Subcutaneous abdominal adipose tissue (tissue), 5 donors: ENCODE data around the gene KAT6B.

ENCODE experiments used
- H3K27ac ChIP-seq: one replicate; pipeline ENCODE4 v1.7.0; 2013; ENCODE audit warnings: low read depth, mild to moderate bottlenecking, inconsistent platforms, low read length, moderate library complexity
- H3K27me3 ChIP-seq, 5 donors: one replicate each; pipeline ENCODE4 v1.7.0; 2013; ENCODE audit warnings: low read length in 5 of 5, inconsistent platforms in 1 of 5; ENCODE audit not compliant: control insufficient read depth in 5 of 5, insufficient read depth in 4 of 5
- H3K36me3 ChIP-seq, 5 donors: one replicate each; pipeline ENCODE4 v1.7.0; 2013; ENCODE audit warnings: low read length in 5 of 5; ENCODE audit not compliant: control insufficient read depth in 5 of 5, insufficient read depth in 5 of 5
- H3K4me1 ChIP-seq, 5 donors: one replicate each; pipeline ENCODE4 v1.7.0; 2013; ENCODE audit warnings: low read length in 5 of 5, mild to moderate bottlenecking in 3 of 5, moderate library complexity in 1 of 5; ENCODE audit not compliant: control insufficient read depth in 5 of 5, insufficient read depth in 5 of 5
- H3K4me3 ChIP-seq, 5 donors: one replicate each; pipeline ENCODE4 v1.7.0; 2013; ENCODE audit warnings: low read length in 5 of 5, low read depth in 1 of 5
- H3K9ac ChIP-seq, 5 donors: one replicate each; pipeline ENCODE4 v1.7.0; 2013; ENCODE audit warnings: low read length in 5 of 5, mild to moderate bottlenecking in 4 of 5, moderate library complexity in 3 of 5
- H3K9me3 ChIP-seq, 5 donors: one replicate each; pipeline ENCODE4 v1.7.0; 2013; ENCODE audit warnings: low read length in 5 of 5; ENCODE audit not compliant: control insufficient read depth in 5 of 5
- donor health status: healthy.
- donor health status: healthy.
- donor health status: healthy.
- donor health status: healthy.
- donor health status: healthy.

KAT6B gene

GRCh38 chr10:74956555-74957111, 130.2 kb downstream of the KAT6B start:
- peak overlapping the region in 1 of 5 donors; percentile 37 for H3K4me3 ChIP-seq
- H3K27me3 ChIP-seq: no peaks in the 10 kb centered on the region

GRCh38 chr10:74957285-74957961, 131.0 kb downstream of the KAT6B start:
- Histone ChIP-seq H3K9ac (no peak overlapping the region), H3K27me3 (no peaks in the 10 kb centered on the region), H3K4me1 (peaks cover 5 to 20% (median 17%) of the 10 kb centered on the region in 5 donors), H3K27ac (no peak overlapping the region), H3K4me3 (peak overlapping the region in 2 of 5 donors; percentile 25 to 37), H3K9me3 (no peaks in the 10 kb centered on the region), H3K36me3 (no peaks in the 10 kb centered on the region)

More at GRCh38 chr10:74956555-74957111, 130.2 kb downstream of the KAT6B start:
- Histone ChIP-seq H3K9ac (no peak overlapping the region), H3K36me3 (no peaks in the 10 kb centered on the region), H3K27ac (no peak overlapping the region), H3K9me3 (no peaks in the 10 kb centered on the region), H3K4me1 (peaks cover 5 to 20% (median 17%) of the 10 kb centered on the region in 5 donors)

DNA sequence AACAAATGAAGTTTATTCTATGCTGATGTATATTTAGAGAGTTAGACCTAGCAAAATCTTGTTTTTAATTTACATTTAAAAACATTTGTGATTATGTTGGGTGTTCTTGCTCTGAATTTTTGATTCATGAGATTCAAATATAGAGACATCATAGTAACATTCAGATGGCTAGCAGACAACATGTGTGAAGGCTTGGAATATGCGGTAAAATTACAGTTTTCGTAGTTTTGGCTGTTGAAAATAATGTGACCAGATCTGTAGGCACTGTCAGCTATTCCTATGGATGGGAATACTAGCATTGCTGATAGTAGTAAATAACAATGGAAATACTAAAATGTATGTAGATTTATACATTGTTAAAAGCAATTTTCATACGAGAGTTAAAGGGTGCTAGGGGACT, 131.9 kb downstream of the KAT6B start:
- Histone ChIP-seq H3K4me3 (no peak overlapping the region), H3K27ac (no peak overlapping the region), H3K36me3 (no peaks in the 10 kb centered on the region), H3K4me1 (peaks cover 5 to 16% (median 14%) of the 10 kb centered on the region in 5 donors), H3K27me3 (no peaks in the 10 kb centered on the region), H3K9me3 (no peaks in the 10 kb centered on the region), H3K9ac (no peak overlapping the region)

- no peak overlapping the region for H3K9ac ChIP-seq
- H3K9me3 ChIP-seq: no peaks in the 10 kb centered on the region
- no peaks in the 10 kb centered on the region for H3K27me3 ChIP-seq
- H3K27ac ChIP-seq: no peak overlapping the region
- no peaks in the 10 kb centered on the region for H3K36me3 ChIP-seq
- no peak overlapping the region for H3K4me3 ChIP-seq
- peaks cover 5 to 12% (median 10%) of the 10 kb centered on the region in 5 donors for H3K4me1 ChIP-seq
Observed at GRCh38 chr10:74960670-74961069, 134.3 kb downstream of the KAT6B start.

GRCh38 chr10:74962517-74962916, 136.1 kb downstream of the KAT6B start:
- H3K27me3 ChIP-seq: no peaks in the 10 kb centered on the region
- no peaks in the 10 kb centered on the region for H3K36me3 ChIP-seq
- H3K9me3 ChIP-seq: no peaks in the 10 kb centered on the region
- H3K9ac ChIP-seq: no peak overlapping the region
- no peak overlapping the region for H3K27ac ChIP-seq
- H3K4me3 ChIP-seq: no peak overlapping the region
- H3K4me1 ChIP-seq: peaks cover 3 to 6% (median 4%) of the 10 kb centered on the region in 5 donors

GRCh38 chr10:74963549-74963948, 137.1 kb downstream of the KAT6B start:
- Histone ChIP-seq H3K36me3 (no peaks in the 10 kb centered on the region), H3K4me3 (no peak overlapping the region), H3K4me1 (peaks cover 0 to 7% (median 7%) of the 10 kb centered on the region in 5 donors), H3K27ac (no peak overlapping the region), H3K9ac (no peak overlapping the region), H3K9me3 (no peaks in the 10 kb centered on the region), H3K27me3 (no peaks in the 10 kb centered on the region)

DNA sequence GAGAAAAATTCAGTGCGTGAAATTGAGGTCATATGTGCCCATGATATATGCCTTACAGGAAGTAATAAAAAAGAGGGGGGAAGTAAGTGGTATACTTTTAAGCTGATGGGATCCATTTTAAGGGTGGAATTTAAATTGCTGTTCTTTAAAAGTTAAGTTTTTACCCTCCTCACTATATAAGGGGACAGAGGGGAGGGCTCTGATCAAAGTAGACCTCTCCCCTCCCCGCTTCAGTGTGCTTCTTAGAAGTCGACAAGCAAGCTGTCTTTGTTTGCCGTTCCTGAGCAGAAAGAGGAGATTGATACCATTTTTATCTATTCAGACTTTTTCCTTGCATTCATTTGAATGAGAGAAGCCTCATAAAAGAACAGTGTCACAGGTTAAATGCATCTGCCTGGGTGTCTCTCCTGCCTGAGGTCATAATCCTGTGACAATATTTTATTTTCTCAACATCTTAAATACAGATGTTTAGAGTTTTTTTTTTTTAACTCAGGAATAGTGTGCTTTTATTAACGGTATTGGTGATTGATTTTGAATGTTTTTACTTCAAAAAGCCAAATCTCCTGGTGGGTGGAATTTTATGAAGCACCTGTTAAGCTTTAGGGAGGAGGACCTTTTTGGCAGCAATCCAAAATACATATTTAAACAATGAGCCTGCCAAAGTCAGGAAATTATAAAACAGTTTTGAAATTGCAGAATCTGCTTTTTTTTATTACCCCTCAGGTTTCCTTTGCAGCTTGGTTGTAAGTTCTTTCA, 141.7 kb downstream of the KAT6B start:
- H3K9ac ChIP-seq: peak overlapping the region in 1 of 5 donors; percentile 4
- no peaks in the 10 kb centered on the region for H3K27me3 ChIP-seq
- H3K9me3 ChIP-seq: no peaks in the 10 kb centered on the region
- H3K4me3 ChIP-seq: no peak overlapping the region
- peaks cover 0 to 15% (median 12%) of the 10 kb centered on the region in 5 donors for H3K4me1 ChIP-seq
- no peaks in the 10 kb centered on the region for H3K36me3 ChIP-seq
- no peak overlapping the region for H3K27ac ChIP-seq

DNA sequence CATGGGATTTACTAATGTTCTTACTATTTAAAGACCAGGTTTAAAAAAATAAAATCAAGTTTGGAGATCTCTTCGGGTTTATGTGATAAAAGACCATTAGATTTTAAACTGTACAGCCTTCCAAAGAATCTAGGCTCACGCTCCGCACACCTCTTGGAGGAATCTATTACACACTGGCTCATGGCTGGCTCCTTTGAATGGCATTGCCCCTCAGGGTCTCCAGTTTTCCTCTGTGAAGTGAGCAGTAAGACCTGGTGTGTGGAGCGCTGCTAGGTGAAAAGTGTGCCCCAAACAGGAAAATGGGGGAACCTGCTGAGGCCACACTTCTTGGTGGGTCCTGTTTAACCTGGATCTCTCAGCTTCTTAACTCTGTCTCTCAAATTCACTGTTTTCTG, 142.3 kb downstream of the KAT6B start:
- Histone ChIP-seq H3K27me3 (no peaks in the 10 kb centered on the region), H3K9ac (peak overlapping the region in 1 of 5 donors; percentile 4), H3K9me3 (no peaks in the 10 kb centered on the region), H3K36me3 (no peaks in the 10 kb centered on the region), H3K27ac (no peak overlapping the region), H3K4me3 (no peak overlapping the region), H3K4me1 (peaks cover 0 to 18% (median 16%) of the 10 kb centered on the region in 5 donors)

GRCh38 chr10:74969093-74969492, 142.7 kb downstream of the KAT6B start:
- Histone ChIP-seq H3K4me3 (no peak overlapping the region), H3K4me1 (peaks cover 0 to 22% (median 21%) of the 10 kb centered on the region in 5 donors), H3K9me3 (no peaks in the 10 kb centered on the region), H3K27ac (no peak overlapping the region), H3K27me3 (no peaks in the 10 kb centered on the region), H3K36me3 (no peaks in the 10 kb centered on the region), H3K9ac (no peak overlapping the region)

- peaks cover 0 to 27% (median 25%) of the 10 kb centered on the region in 5 donors for H3K4me1 ChIP-seq
- no peaks in the 10 kb centered on the region for H3K27me3 ChIP-seq
- no peak overlapping the region for H3K9ac ChIP-seq
- no peak overlapping the region for H3K27ac ChIP-seq
- H3K36me3 ChIP-seq: no peaks in the 10 kb centered on the region
- H3K4me3 ChIP-seq: no peak overlapping the region
- no peaks in the 10 kb centered on the region for H3K9me3 ChIP-seq
Observed at GRCh38 chr10:74969530-74969929, 143.1 kb downstream of the KAT6B start.
